Suppressor macrophage (primary cell): ENCODE data around the gene RAD51B.

Source experiments
- DNase-seq, 4 experiments: peaks; one replicate each; pipeline ENCODE4 v3.0.0-alpha.2; 2020 to 2022

RAD51B gene

GRCh38 chr14:68308726-68309520 lies 489.3 kb downstream of the RAD51B start:
- DNase-seq = peak; percentile 21 to 75 (median 45)

DNA sequence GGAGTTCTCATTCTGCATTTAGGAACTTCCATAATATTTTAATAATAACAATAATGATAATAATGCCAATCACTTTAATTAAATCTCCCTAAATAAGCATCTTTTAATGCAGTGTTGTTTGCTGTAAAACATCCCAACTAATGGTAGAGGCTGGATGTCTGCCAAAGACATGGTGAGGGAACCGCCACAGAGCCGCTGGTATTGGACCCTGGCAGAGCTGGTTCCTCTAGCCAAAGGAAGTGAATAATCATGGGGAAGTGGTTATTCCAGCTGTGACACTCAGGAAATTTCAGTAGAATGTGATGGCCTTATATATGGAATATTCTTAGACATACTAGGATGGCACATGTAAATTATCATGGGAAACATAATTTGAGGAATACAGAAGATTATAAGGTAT lies 490.0 kb downstream of the RAD51B start:
- DNase-seq = peak; percentile 72 to 88 (median 82)

- DNase-seq = no peak
Observed at GRCh38 chr14:68312300-68312699, 492.7 kb downstream of the RAD51B start.

GRCh38 chr14:68312884-68313610 lies 493.5 kb downstream of the RAD51B start:
- DNase-seq = no peak

GRCh38 chr14:68314642-68315041 lies 495.1 kb downstream of the RAD51B start:
- DNase-seq = no peak

GRCh38 chr14:68315081-68315480 lies 495.5 kb downstream of the RAD51B start:
- DNase-seq = no peak

GRCh38 chr14:68316078-68316868 lies 496.7 kb downstream of the RAD51B start:
- no peak for DNase-seq

DNA sequence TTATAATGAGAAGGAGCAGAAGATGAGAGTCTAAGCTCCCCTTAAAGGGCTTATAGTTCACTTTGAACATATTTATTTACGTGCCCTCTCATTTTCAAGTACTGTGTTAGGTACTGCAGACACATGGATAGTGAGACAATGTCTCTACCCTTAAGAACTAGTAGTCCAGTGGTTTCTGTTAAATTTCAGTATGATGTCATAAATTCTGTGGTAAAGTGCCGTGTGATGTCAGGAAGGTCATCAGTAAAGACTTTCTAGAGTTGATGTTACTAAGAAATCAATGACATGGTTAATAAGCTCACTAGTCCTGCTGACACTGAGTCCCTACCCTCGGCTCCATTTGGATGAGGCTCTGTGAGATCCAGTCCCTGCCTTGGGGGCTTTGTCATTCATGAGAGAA lies 497.7 kb downstream of the RAD51B start:
- no peak for DNase-seq

- DNase-seq = no peak
Observed at GRCh38 chr14:68318828-68319227, 499.2 kb downstream of the RAD51B start.

GRCh38 chr14:68320495-68320894 lies 500.9 kb downstream of the RAD51B start:
- no peak for DNase-seq

DNA sequence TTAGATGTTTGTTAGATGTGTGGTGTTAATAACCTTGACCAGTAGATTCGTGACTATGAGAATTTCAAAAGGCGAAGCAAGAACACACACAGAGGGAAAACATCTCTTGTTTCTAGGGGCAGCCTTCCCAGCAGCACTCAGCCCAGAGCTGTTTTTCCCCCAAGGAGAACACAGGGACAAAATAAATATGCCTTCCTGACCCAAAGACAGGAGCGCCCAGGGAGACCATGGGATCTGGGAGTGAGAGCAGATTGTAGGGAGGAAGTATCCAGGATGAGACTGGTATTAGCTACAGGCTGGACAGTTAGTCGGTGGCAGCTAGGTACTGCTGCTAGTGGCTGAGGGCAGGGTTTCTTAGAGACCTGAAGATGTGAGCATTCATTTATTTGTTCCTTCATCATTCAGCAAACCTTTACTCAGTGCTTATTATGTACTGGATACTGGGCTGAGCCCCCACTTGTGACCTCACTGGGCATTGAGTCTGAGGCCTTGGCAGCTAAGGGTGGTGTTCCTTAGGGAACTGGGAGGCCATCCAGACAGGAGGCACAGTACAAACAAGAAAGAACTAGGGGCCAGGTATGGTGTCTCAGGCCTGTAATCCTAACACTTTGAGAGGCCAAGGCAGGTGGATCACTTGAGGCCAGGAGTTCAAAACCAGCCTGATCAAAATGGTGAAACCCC lies 503.5 kb downstream of the RAD51B start:
- no peak for DNase-seq

- DNase-seq = no peak
Observed at GRCh38 chr14:68325267-68325807, 505.8 kb downstream of the RAD51B start.

- peak in 3 of 4 experiments; percentile 17 to 42 (median 37) for DNase-seq
Observed at GRCh38 chr14:68327231-68327630, 507.7 kb downstream of the RAD51B start.

DNA sequence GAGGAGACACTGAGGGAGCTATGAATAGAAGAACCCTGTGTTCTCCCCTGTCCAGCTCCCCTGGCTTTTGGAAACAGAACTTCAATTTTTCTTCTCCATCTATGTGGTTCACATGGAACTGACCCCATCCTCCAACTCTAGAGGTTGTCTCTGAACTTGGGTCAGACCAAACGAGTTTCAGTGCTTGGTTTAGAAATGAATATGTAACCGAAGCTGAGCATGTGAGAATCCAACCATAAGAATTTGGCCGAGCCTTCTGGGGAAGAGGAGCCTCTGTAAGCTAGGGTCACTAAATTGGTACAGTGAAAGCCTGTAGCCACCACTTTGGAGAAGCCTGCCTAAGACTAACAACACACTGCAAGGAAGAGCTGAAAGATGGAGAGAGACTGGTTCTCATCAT lies 508.9 kb downstream of the RAD51B start:
- no peak for DNase-seq

DNA sequence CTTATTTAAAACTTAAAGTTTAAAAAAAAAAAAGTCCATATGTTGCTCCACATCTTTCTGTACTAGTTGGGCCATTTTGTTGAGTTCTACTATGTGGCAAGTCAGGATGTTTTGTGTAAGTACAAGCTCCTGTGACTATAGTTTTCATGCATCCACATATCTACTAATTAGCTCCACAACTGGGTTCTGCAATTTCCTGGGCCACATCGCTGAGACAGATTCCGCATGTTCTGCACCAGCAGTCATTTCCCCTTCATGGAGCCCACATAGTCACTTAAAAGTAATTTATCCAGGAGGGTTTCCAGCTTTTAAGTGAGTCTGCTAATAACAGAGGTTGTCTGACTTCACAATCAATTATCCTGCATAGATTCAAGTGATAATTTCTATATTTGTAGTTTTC lies 511.8 kb downstream of the RAD51B start:
- peak; percentile 36 to 73 (median 58) for DNase-seq

DNA sequence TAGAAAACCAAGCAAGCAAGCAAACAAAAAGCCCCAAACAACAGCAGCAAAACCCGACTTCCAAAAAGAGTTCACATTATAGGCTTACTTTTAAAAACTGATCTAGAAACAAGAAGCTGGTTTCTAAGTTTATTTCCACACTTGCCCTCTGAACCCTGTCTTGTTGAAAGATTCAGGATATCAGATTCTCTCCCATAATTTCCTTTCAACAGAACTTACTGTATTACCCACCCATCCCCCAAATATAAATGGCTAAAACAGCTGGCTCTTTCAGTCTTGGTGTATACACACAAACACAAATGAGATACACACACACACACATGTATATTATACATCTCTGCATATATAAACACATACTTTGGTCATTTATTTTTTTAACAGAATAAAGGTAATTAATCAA lies 512.4 kb downstream of the RAD51B start:
- DNase-seq = no peak

GRCh38 chr14:68333262-68333661 lies 513.7 kb downstream of the RAD51B start:
- peak; percentile 22 to 68 (median 47) for DNase-seq

- DNase-seq = no peak
Observed at GRCh38 chr14:68335312-68335711, 515.7 kb downstream of the RAD51B start.

- DNase-seq = no peak
Observed at GRCh38 chr14:68336165-68336564, 516.6 kb downstream of the RAD51B start.

GRCh38 chr14:68337279-68337678 lies 517.7 kb downstream of the RAD51B start:
- DNase-seq = peak; percentile 24 to 69 (median 52)

DNA sequence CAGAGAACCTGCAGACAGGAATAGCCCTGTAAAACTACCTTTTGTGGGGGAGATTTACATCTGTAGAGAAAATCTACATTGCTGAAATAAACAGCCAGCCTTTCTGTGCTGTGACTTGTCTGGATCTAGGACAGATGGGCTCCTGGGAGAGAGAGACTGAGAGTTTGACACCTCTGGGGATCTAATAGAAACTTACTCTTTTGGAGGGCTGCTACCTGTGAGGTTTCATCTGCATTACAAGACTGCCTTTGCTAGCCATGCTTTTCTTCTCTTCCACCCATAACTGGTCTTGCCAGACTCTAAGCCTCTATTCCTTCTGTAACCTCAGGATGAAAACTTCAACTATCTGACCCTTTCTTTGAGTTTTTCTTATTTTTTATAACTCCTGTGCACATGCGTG lies 520.7 kb downstream of the RAD51B start:
- DNase-seq = no peak
